CD4-positive, alpha-beta T cell treated with Interleukin-17A for 1 hour (primary cell): ENCODE measurements around the gene GABRP.

Experiments
- DNase-seq: peaks from one replicate; pipeline ENCODE4 v3.0.0-alpha.2; 2020

GABRP gene

GRCh38 chr5:170861917-170862766, 78.6 kb downstream of the GABRP start, which contains the start of gene RANBP17:
RANBP17 (plus strand) TSS chr5:170862018.
- DNase-seq, result no peak

DNA sequence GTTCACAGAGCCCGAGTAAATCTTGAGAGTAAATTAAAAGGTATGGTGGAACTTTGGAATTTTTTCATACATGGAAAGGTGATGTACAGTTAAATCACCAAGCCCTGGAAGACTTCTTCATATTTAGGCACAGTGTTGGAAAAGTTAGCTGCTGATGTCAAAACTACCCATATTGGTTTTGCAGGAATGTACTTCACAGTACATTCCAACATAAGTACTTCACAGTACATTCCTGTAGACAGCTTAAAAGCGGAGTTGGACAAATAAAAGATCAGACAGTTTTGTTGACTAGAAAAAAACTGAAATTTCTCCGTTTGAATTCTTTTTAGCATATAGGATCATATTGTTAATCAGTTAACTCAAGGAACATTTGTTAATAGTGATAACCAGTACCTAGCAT, 80.1 kb downstream of the GABRP start:
- no peak for DNase-seq
